Suprapubic skin (tissue), 4 donors: Measurements from ENCODE around the gene MED29. TPM values are rescaled to one million over a fixed set of nuclear protein-coding genes. Genes with fewer than 3 reads are reported as not detected.
A peak's percentile ranks its signal among the peaks of the same experiment; 100 is the strongest.
"Not testable (repeated sequence)": the region's sequence is repeated elsewhere in the genome, so short reads cannot be mapped to it uniquely, and the experiment has no call there.

Source experiments
- DNase-seq, 2 donors: peaks; one replicate each; pipeline ENCODE4 v3.0.0-alpha.2; 2019; ENCODE audit warnings: low spot score in 2 of 2
- H3K27ac ChIP-seq: fragments of 200-600 bp; sonication (generic); one replicate; pipeline ENCODE4 v1.5.1; 2019
- H3K27me3 ChIP-seq: fragments of 200-600 bp; sonication (generic); one replicate; pipeline ENCODE4 v1.5.1; 2019
- H3K36me3 ChIP-seq: fragments of 200-600 bp; sonication (generic); one replicate; pipeline ENCODE4 v1.5.1; 2019
- H3K4me1 ChIP-seq: fragments of 200-600 bp; sonication (generic); one replicate; pipeline ENCODE4 v1.5.1; 2019
- H3K4me3 ChIP-seq: fragments of 200-600 bp; sonication (generic); one replicate; pipeline ENCODE4 v1.5.1; 2019; ENCODE audit warnings: mild to moderate bottlenecking
- H3K9me3 ChIP-seq: fragments of 200-600 bp; sonication (generic); one replicate; pipeline ENCODE4 v1.5.1; 2019
- CTCF ChIP-seq, 2 donors: fragments of 200-600 bp in 1 of 2; fragments of 450-650 bp in 1 of 2; sonication (generic) in 1 of 2; IDR thresholded peaks; one replicate each; pipeline ENCODE4 v1.5.1; 2016 to 2019; ENCODE audit warnings: antibody characterized with exemption in 2 of 2, mild to moderate bottlenecking in 1 of 2, moderate library complexity in 1 of 2
- EP300 ChIP-seq: sonication (generic); formaldehyde crosslinking; IDR thresholded peaks from one replicate; pipeline ENCODE4 v1.6.1; 2017; ENCODE audit warnings: antibody characterized with exemption
- POLR2A ChIP-seq, 2 donors: fragments of 450-650 bp; IDR thresholded peaks; one replicate each; pipeline ENCODE4 v1.6.1; 2017; ENCODE audit warnings: antibody characterized with exemption in 2 of 2, mild to moderate bottlenecking in 2 of 2, moderate library complexity in 2 of 2
- POLR2AphosphoS5 ChIP-seq, 3 donors: sonication (generic); formaldehyde crosslinking; IDR thresholded peaks; one replicate each; pipeline ENCODE4 v1.6.1; 2017; ENCODE audit warnings: antibody characterized with exemption in 3 of 3
- WGBS: methylation state at CpG from one replicate; pipeline ENCODE4 v1.1.5; 2018; 5-methylcytosine and 5-hydroxymethylcytosine counted together
- total RNA-seq, 4 donors: library from RNA; depleted of rRNA; stranded (reverse); fragments of >200 nt; gene quantifications; one replicate each; pipeline ENCODE4 v1.1.0, GENCODE V29; 2016

MED29 gene
- total RNA-seq, 4 donors from 2014 or later: 36.3 to 57.8 (median 48.0) TPM

GRCh38 chr19:39370735-39371134 is 20.4 kb upstream of the MED29 start:
- DNase-seq: no peak
- H3K4me3 ChIP-seq: no peak overlapping the region
- no peak for TF ChIP-seq CTCF (IDR thresholded peaks at IDR 0.05)
- TF ChIP-seq POLR2AphosphoS5 (IDR thresholded peaks at IDR 0.05): no peak
- TF ChIP-seq POLR2A (IDR thresholded peaks at IDR 0.05): no peak
- no peak for TF ChIP-seq EP300
- peaks cover 43% of the 10 kb centered on the region for H3K36me3 ChIP-seq
- WGBS: 83% methylated on average over 5 of the region's 5 CpGs
- H3K4me1 ChIP-seq: peaks cover 29% of the 10 kb centered on the region
- H3K27me3 ChIP-seq: no peaks in the 10 kb centered on the region
- no peaks in the 10 kb centered on the region for H3K9me3 ChIP-seq
- H3K27ac ChIP-seq: peak overlapping the region; percentile 86

- Histone ChIP-seq H3K36me3 (peaks cover 54% of the 10 kb centered on the region), H3K27ac (peak overlapping the region; percentile 86), H3K9me3 (no peaks in the 10 kb centered on the region), H3K4me3 (no peak overlapping the region), H3K27me3 (no peaks in the 10 kb centered on the region), H3K4me1 (peaks cover 29% of the 10 kb centered on the region)
- TF ChIP-seq EP300 (no peak), POLR2AphosphoS5 (IDR thresholded peaks at IDR 0.05) (peak in 1 of 3 donors; percentile 45)
- 45% methylated on average over 8 of the region's 8 CpGs for WGBS
- DNase-seq: peak; percentile 88 to 93
These were observed 19.0 kb upstream of the MED29 start for GRCh38 chr19:39372047-39372802.

- no peak overlapping the region for H3K4me3 ChIP-seq
- H3K27me3 ChIP-seq: no peaks in the 10 kb centered on the region
- peaks cover 61% of the 10 kb centered on the region for H3K36me3 ChIP-seq
- no peaks in the 10 kb centered on the region for H3K9me3 ChIP-seq
- DNase-seq: no peak
- WGBS: 14% methylated on average over 2 of the region's 2 CpGs
- H3K27ac ChIP-seq: peak overlapping the region; percentile 86
- TF ChIP-seq CTCF (IDR thresholded peaks at IDR 0.05) (no peak), POLR2AphosphoS5 (IDR thresholded peaks at IDR 0.05) (no peak), POLR2A (IDR thresholded peaks at IDR 0.05) (no peak), EP300 (no peak)
- H3K4me1 ChIP-seq: peaks cover 29% of the 10 kb centered on the region
These were observed 18.2 kb upstream of the MED29 start for GRCh38 chr19:39372941-39373340.

- TF ChIP-seq POLR2A (IDR thresholded peaks at IDR 0.05) (no peak), POLR2AphosphoS5 (IDR thresholded peaks at IDR 0.05) (no peak), CTCF (IDR thresholded peaks at IDR 0.05) (no peak), EP300 (no peak)
- Histone ChIP-seq H3K36me3 (peaks cover 69% of the 10 kb centered on the region), H3K4me3 (no peak overlapping the region), H3K4me1 (peaks cover 29% of the 10 kb centered on the region), H3K27me3 (no peaks in the 10 kb centered on the region), H3K9me3 (no peaks in the 10 kb centered on the region), H3K27ac (no peak overlapping the region)
- no peak for DNase-seq
These were observed 15.2 kb upstream of the MED29 start for GRCh38 chr19:39375929-39376328.

- no peak for DNase-seq
- Histone ChIP-seq H3K36me3 (peaks cover 77% of the 10 kb centered on the region), H3K27me3 (no peaks in the 10 kb centered on the region), H3K27ac (no peak overlapping the region), H3K4me1 (peaks cover 14% of the 10 kb centered on the region), H3K4me3 (no peak overlapping the region), H3K9me3 (no peaks in the 10 kb centered on the region)
- WGBS: 79% methylated on average over 16 of the region's 18 CpGs
- TF ChIP-seq EP300 (no peak), POLR2A (IDR thresholded peaks at IDR 0.05) (no peak), POLR2AphosphoS5 (IDR thresholded peaks at IDR 0.05) (no peak), CTCF (IDR thresholded peaks at IDR 0.05) (no peak)
These were observed 13.5 kb upstream of the MED29 start for GRCh38 chr19:39377373-39378362.

GRCh38 chr19:39379366-39379765 is 11.8 kb upstream of the MED29 start:
- H3K27me3 ChIP-seq, H3K27ac ChIP-seq, DNase-seq, H3K4me1 ChIP-seq, H3K4me3 ChIP-seq, H3K9me3 ChIP-seq: not testable (repeated sequence)
- peaks cover 94% of the 10 kb centered on the region for H3K36me3 ChIP-seq
- WGBS: 89% methylated on average over 4 of the region's 4 CpGs
